Measurements from ENCODE around the gene COPE. TPM values are rescaled to one million over a fixed set of nuclear protein-coding genes. Genes with fewer than 3 reads are reported as not detected.

COPE gene
- total RNA-seq, 1 donor, result 179 TPM

DNA sequence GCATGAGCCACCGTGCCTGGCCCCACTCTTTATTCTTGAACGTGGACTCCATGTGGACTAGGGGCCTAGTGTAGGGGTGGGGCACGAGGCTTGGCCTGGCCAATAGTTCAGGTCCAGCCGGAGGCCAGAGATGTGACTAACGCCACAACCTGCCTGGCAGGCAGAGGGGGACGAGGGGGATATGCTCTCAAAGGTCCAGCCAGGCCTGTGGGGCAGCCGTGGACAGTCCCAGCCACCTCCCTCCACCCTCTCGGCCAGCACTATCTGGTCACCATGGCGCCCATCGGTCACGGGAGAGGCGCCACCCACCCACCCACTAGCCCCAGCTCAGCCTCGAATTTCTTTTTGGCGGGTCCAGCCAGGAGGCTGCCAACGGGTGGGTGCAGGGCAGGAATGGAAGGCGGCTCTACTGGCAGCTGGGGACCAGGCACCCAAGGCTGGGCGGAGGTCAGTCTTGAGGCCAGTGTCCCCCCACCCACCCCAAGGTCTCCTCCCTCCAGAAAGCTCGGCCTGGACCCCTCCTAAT is 21.0 kb downstream of the COPE start:
- peak; percentile 97 for DNase-seq (ENCODE audit: insufficient read length, low spot score, missing footprints)
- TF ChIP-seq CTCF (IDR thresholded peaks at IDR 0.05; ENCODE audit: extremely low read depth, low read depth, low read length), result no peak
- H3K4me2 ChIP-seq (ENCODE audit: insufficient read depth, low read length), result no peak overlapping the region

DNA sequence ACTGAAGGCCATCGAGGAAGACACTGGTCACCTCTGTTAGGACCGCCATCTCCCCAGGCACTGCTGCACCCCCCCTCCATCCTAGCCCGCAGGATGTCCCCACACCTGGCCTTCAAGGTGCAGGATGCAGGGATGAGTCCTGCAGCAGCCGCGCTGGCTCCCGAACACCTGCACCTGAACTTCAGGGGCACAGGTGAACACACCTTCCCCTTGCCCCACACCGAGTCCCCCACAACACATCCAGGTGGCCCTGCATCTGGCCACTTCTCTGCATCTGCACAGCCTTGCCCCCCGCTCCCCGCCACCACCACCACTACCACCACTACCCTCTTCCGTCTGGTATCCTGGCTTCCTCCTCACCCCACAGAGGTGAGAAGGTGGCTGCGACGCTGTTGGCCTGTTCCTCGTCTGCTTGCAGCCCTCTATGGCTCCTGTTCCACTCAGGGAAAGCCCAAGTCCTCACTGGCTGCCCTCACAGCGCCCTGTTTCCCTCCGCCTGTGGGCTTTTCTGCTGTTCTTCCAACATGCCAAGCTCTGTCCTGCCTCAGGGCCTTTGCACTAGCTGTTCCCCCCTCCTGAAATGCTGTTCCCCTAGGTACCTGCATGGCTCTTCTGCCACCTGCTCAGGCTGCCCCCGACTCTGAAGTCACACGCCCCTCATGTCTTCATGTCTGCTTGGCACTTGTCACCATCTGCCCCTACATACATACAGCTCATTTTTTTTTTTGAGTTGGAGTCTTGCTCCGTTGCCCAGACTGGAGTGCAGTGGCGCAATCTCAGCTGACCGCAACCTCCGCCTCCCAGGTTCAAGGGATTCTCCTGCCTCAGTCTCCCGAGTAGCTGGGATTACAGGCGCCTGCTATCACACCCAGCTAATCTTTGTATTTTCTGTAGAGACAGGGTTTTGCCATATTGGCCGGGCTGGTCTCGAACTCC is 21.8 kb downstream of the COPE start:
- Histone ChIP-seq H3K9me3 (ENCODE audit: low read depth, low read length) (no peaks in the 10 kb centered on the region), H3K4me1 (ENCODE audit: insufficient read depth, low read length) (no peaks in the 10 kb centered on the region), H3K36me3 (ENCODE audit: insufficient read depth, low read length) (peaks cover 8% of the 10 kb centered on the region), H3K4me3 (ENCODE audit: insufficient read depth, low read length) (no peak overlapping the region), H3K79me2 (ENCODE audit: insufficient read depth, low read length) (no peaks in the 10 kb centered on the region), H2AFZ (ENCODE audit: low read length) (no peak overlapping the region), H3K27me3 (ENCODE audit: insufficient read depth, low read length) (peaks cover 18% of the 10 kb centered on the region), H3K27ac (ENCODE audit: low read depth, low read length) (no peak overlapping the region), H3K4me2 (ENCODE audit: insufficient read depth, low read length) (no peak overlapping the region), H4K20me1 (ENCODE audit: insufficient read depth, low read length) (peaks cover 4% of the 10 kb centered on the region)
- no peak for TF ChIP-seq CTCF (IDR thresholded peaks at IDR 0.05; ENCODE audit: extremely low read depth, low read depth, low read length)
- DNase-seq (ENCODE audit: insufficient read length, low spot score, missing footprints), result peak; percentile 90

More for the DNA sequence above, 21.0 kb downstream of the COPE start:
- H3K9me3 ChIP-seq (ENCODE audit: low read depth, low read length), result no peaks in the 10 kb centered on the region
- H3K4me3 ChIP-seq (ENCODE audit: insufficient read depth, low read length), result no peak overlapping the region
- peaks cover 4% of the 10 kb centered on the region for H4K20me1 ChIP-seq (ENCODE audit: insufficient read depth, low read length)
- no peak overlapping the region for H3K27ac ChIP-seq (ENCODE audit: low read depth, low read length)
- peaks cover 17% of the 10 kb centered on the region for H3K27me3 ChIP-seq (ENCODE audit: insufficient read depth, low read length)
- no peaks in the 10 kb centered on the region for H3K4me1 ChIP-seq (ENCODE audit: insufficient read depth, low read length)
- H3K36me3 ChIP-seq (ENCODE audit: insufficient read depth, low read length), result peaks cover 11% of the 10 kb centered on the region
- no peak overlapping the region for H2AFZ ChIP-seq (ENCODE audit: low read length)
- no peaks in the 10 kb centered on the region for H3K79me2 ChIP-seq (ENCODE audit: insufficient read depth, low read length)

GRCh38 chr19:18896421-18896841 is 22.8 kb downstream of the COPE start:
- H3K4me3 ChIP-seq (ENCODE audit: insufficient read depth, low read length), result no peak overlapping the region
- H3K79me2 ChIP-seq (ENCODE audit: insufficient read depth, low read length), result no peaks in the 10 kb centered on the region
- no peaks in the 10 kb centered on the region for H3K9me3 ChIP-seq (ENCODE audit: low read depth, low read length)
- H3K36me3 ChIP-seq (ENCODE audit: insufficient read depth, low read length), result peaks cover 8% of the 10 kb centered on the region
- no peak for TF ChIP-seq CTCF (IDR thresholded peaks at IDR 0.05; ENCODE audit: extremely low read depth, low read depth, low read length)
- H4K20me1 ChIP-seq (ENCODE audit: insufficient read depth, low read length), result peaks cover 4% of the 10 kb centered on the region
- H3K4me2 ChIP-seq (ENCODE audit: insufficient read depth, low read length), result peak overlapping the region; percentile 18
- peak; percentile 94 for DNase-seq (ENCODE audit: insufficient read length, low spot score, missing footprints)
- H2AFZ ChIP-seq (ENCODE audit: low read length), result no peak overlapping the region
- H3K27ac ChIP-seq (ENCODE audit: low read depth, low read length), result no peak overlapping the region
- H3K27me3 ChIP-seq (ENCODE audit: insufficient read depth, low read length), result peaks cover 18% of the 10 kb centered on the region
- no peaks in the 10 kb centered on the region for H3K4me1 ChIP-seq (ENCODE audit: insufficient read depth, low read length)

- DNase-seq (ENCODE audit: insufficient read length, low spot score, missing footprints), result peak; percentile 94
- TF ChIP-seq CTCF (IDR thresholded peaks at IDR 0.05; ENCODE audit: extremely low read depth, low read depth, low read length), result no peak
- H3K4me2 ChIP-seq (ENCODE audit: insufficient read depth, low read length), result peak within 1 kb of the TSS; percentile 70
Measured at GRCh38 chr19:18895824-18896341, 23.3 kb downstream of the COPE start, which contains the start of gene CERS1. Gene CERS1, minus strand, starts transcription at chr19:18896158. Its CDS starts 86 bp downstream, at chr19:18896072.

More at GRCh38 chr19:18895824-18896341, 23.3 kb downstream of the COPE start, which contains the start of gene CERS1:
- Histone ChIP-seq H3K27me3 (ENCODE audit: insufficient read depth, low read length) (peaks cover 18% of the 10 kb centered on the region), H3K36me3 (ENCODE audit: insufficient read depth, low read length) (peaks cover 4% of the 10 kb centered on the region), H3K4me1 (ENCODE audit: insufficient read depth, low read length) (no peaks in the 10 kb centered on the region), H3K4me3 (ENCODE audit: insufficient read depth, low read length) (peak within 1 kb of the TSS; percentile 63), H2AFZ (ENCODE audit: low read length) (no peak within 1 kb of the TSS), H3K27ac (ENCODE audit: low read depth, low read length) (no peak within 1 kb of the TSS), H4K20me1 (ENCODE audit: insufficient read depth, low read length) (peaks cover 4% of the 10 kb centered on the region), H3K79me2 (ENCODE audit: insufficient read depth, low read length) (no peaks in the 10 kb centered on the region), H3K9me3 (ENCODE audit: low read depth, low read length) (no peaks in the 10 kb centered on the region)

Measured in osteoblast (primary cell).